Neural progenitor cell (in vitro differentiated cells): Measurements from ENCODE around the gene DCP1B. TPM values are rescaled to one million over a fixed set of nuclear protein-coding genes. Genes with fewer than 3 reads are reported as not detected.

ENCODE experiments used
- DNase-seq: peaks from one replicate; pipeline ENCODE4 v3.0.0-alpha.2; 2016; ENCODE audit warnings: low spot score
- H2AFZ ChIP-seq: fragments of 200-600 bp; sonication (generic); replicated peaks from 2 replicates; pipeline ENCODE4 v1.6.1; 2016; ENCODE audit warnings: antibody characterized with exemption
- H3F3A ChIP-seq: fragments of 200-600 bp; sonication (generic); 2 replicates; pipeline ENCODE4 v1.6.1; 2016; ENCODE audit warnings: antibody characterized with exemption, low read depth
- H3K27ac ChIP-seq: fragments of 200-600 bp; sonication (generic); 2 replicates; pipeline ENCODE4 v1.5.1; 2016; ENCODE audit warnings: mild to moderate bottlenecking
- H3K27me3 ChIP-seq: fragments of 200-600 bp; sonication (generic); 2 replicates; pipeline ENCODE4 v1.6.1; 2016; ENCODE audit warnings: mild to moderate bottlenecking, moderate library complexity
- H3K36me3 ChIP-seq: fragments of 200-600 bp; sonication (generic); 2 replicates; pipeline ENCODE4 v1.5.1; 2016
- H3K4me1 ChIP-seq: fragments of 200-600 bp; sonication (generic); 2 replicates; pipeline ENCODE4 v1.6.1; 2016; ENCODE audit warnings: mixed run types
- H3K4me2 ChIP-seq: fragments of 200-600 bp; sonication (generic); 2 replicates; pipeline ENCODE4 v1.6.1; 2016
- H3K4me3 ChIP-seq: fragments of 200-600 bp; sonication (generic); 2 replicates; pipeline ENCODE4 v1.5.1; 2016
- H3K79me2 ChIP-seq: fragments of 200-600 bp; sonication (generic); 2 replicates; pipeline ENCODE4 v1.6.1; 2016; ENCODE audit warnings: low read depth
- H3K9ac ChIP-seq: fragments of 200-600 bp; sonication (generic); 2 replicates; pipeline ENCODE4 v1.6.1; 2016
- H3K9me3 ChIP-seq: fragments of 200-600 bp; sonication (generic); 2 replicates; pipeline ENCODE4 v1.5.1; 2016; ENCODE audit warnings: low read depth
- H4K20me1 ChIP-seq: fragments of 200-600 bp; sonication (generic); 2 replicates; pipeline ENCODE4 v1.6.1; 2016; ENCODE audit warnings: low read depth
- H3K27ac Mint-ChIP-seq: 3 replicates; pipeline ENCODE4 v1.8.0; 2021; ENCODE audit warnings: mixed read lengths
- H3K27me3 Mint-ChIP-seq: 2 replicates; pipeline ENCODE4 v1.8.0; 2022; ENCODE audit warnings: low read depth, mild to moderate bottlenecking, inconsistent platforms, moderate library complexity, mixed read lengths; ENCODE audit not compliant: insufficient read depth
- H3K36me3 Mint-ChIP-seq: 3 replicates; pipeline ENCODE4 v1.8.0; 2021; ENCODE audit warnings: mixed read lengths
- H3K4me1 Mint-ChIP-seq: 3 replicates; pipeline ENCODE4 v1.8.0; 2021; ENCODE audit warnings: mixed read lengths
- H3K4me3 Mint-ChIP-seq: 3 replicates; pipeline ENCODE4 v1.8.0; 2021; ENCODE audit warnings: mild to moderate bottlenecking, moderate library complexity, mixed read lengths
- H3K9me3 Mint-ChIP-seq: 3 replicates; pipeline ENCODE4 v1.8.0; 2020; ENCODE audit warnings: mixed read lengths
- CTCF ChIP-seq: fragments of 200-600 bp; sonication (generic); IDR thresholded peaks from 2 replicates; pipeline ENCODE4 v1.5.1; 2017; ENCODE audit warnings: antibody characterized with exemption, mild to moderate bottlenecking
- EZH2 ChIP-seq: fragments of 200-600 bp; sonication (generic); IDR thresholded peaks from 2 replicates; pipeline ENCODE4 v1.6.1; 2017; ENCODE audit warnings: antibody characterized with exemption, mild to moderate bottlenecking, moderate library complexity
- EZH2phosphoT487 ChIP-seq: fragments of 200-600 bp; sonication (generic); IDR thresholded peaks from 2 replicates; pipeline ENCODE4 v1.6.1; 2017; ENCODE audit warnings: antibody characterized with exemption
- total RNA-seq: library from RNA; depleted of rRNA; stranded (reverse); fragments of >200 nt; gene quantifications from 2 replicates; pipeline ENCODE4 v1.2.3, GENCODE V29; 2015; ENCODE audit warnings: low replicate concordance

DCP1B gene
- total RNA-seq, 1 donor from 2014 or later: 20.2 TPM

- no peak for DNase-seq
- H2AFZ ChIP-seq: no peak overlapping the region
- H3K27me3 Mint-ChIP-seq: peaks cover 5% of the 10 kb centered on the region
- no peak overlapping the region for H3K27ac Mint-ChIP-seq
- H3K4me2 ChIP-seq: no peak overlapping the region
- H3K27ac ChIP-seq: no peak overlapping the region
- peaks cover 13% of the 10 kb centered on the region for H3K4me1 Mint-ChIP-seq
- peaks cover 2% of the 10 kb centered on the region for H3K36me3 Mint-ChIP-seq
- no peaks in the 10 kb centered on the region for H3F3A ChIP-seq
- peaks cover 16% of the 10 kb centered on the region for H3K9me3 ChIP-seq
- H3K27me3 ChIP-seq: no peaks in the 10 kb centered on the region
- H3K9ac ChIP-seq: no peak overlapping the region
- H3K4me3 Mint-ChIP-seq: no peak overlapping the region
- peaks cover 22% of the 10 kb centered on the region for H3K9me3 Mint-ChIP-seq
- H3K79me2 ChIP-seq: no peaks in the 10 kb centered on the region
- no peaks in the 10 kb centered on the region for H4K20me1 ChIP-seq
- peaks cover 5% of the 10 kb centered on the region for H3K36me3 ChIP-seq
- H3K4me1 ChIP-seq: peaks cover 1% of the 10 kb centered on the region
- TF ChIP-seq EZH2phosphoT487 (no peak), CTCF (no peak), EZH2 (no peak)
- H3K4me3 ChIP-seq: no peak overlapping the region
Measured at GRCh38 chr12:1908758-1909157, 95.5 kb downstream of the DCP1B start.

GRCh38 chr12:1907652-1908611, 96.3 kb downstream of the DCP1B start:
- no peak for TF ChIP-seq EZH2phosphoT487
- no peak for TF ChIP-seq CTCF
- TF ChIP-seq EZH2: no peak
- no peak for DNase-seq
- no peaks in the 10 kb centered on the region for H3K79me2 ChIP-seq
- H3K27ac ChIP-seq: no peak overlapping the region
- H3K9ac ChIP-seq: no peak overlapping the region
- no peak overlapping the region for H2AFZ ChIP-seq
- no peaks in the 10 kb centered on the region for H3F3A ChIP-seq
- no peak overlapping the region for H3K4me2 ChIP-seq
- H3K4me1 ChIP-seq: no peaks in the 10 kb centered on the region
- no peak overlapping the region for H3K27ac Mint-ChIP-seq
- H3K36me3 Mint-ChIP-seq: peaks cover 2% of the 10 kb centered on the region
- H3K9me3 ChIP-seq: peaks cover 18% of the 10 kb centered on the region
- H3K4me3 Mint-ChIP-seq: no peak overlapping the region
- no peaks in the 10 kb centered on the region for H4K20me1 ChIP-seq
- peaks cover 5% of the 10 kb centered on the region for H3K36me3 ChIP-seq
- H3K4me3 ChIP-seq: no peak overlapping the region
- peaks cover 7% of the 10 kb centered on the region for H3K27me3 Mint-ChIP-seq
- peaks cover 29% of the 10 kb centered on the region for H3K9me3 Mint-ChIP-seq
- no peaks in the 10 kb centered on the region for H3K27me3 ChIP-seq
- H3K4me1 Mint-ChIP-seq: peaks cover 5% of the 10 kb centered on the region

- peaks cover 8% of the 10 kb centered on the region for H3K27me3 Mint-ChIP-seq
- H2AFZ ChIP-seq: no peak overlapping the region
- TF ChIP-seq CTCF: no peak
- no peak for TF ChIP-seq EZH2phosphoT487
- no peak for TF ChIP-seq EZH2
Measured at GRCh38 chr12:1906579-1906978, 97.7 kb downstream of the DCP1B start.

More at GRCh38 chr12:1906579-1906978, 97.7 kb downstream of the DCP1B start:
- Histone ChIP-seq H3K4me1 (no peaks in the 10 kb centered on the region), H3K9me3 (peaks cover 18% of the 10 kb centered on the region), H3K27me3 (no peaks in the 10 kb centered on the region), H3K79me2 (no peaks in the 10 kb centered on the region), H4K20me1 (no peaks in the 10 kb centered on the region), H3K27ac (no peak overlapping the region), H3K4me2 (no peak overlapping the region), H3F3A (no peaks in the 10 kb centered on the region), H3K4me3 (no peak overlapping the region), H3K36me3 (peaks cover 11% of the 10 kb centered on the region), H3K9ac (no peak overlapping the region)
- Mint-ChIP-seq H3K27ac (no peak overlapping the region), H3K36me3 (peaks cover 2% of the 10 kb centered on the region), H3K4me1 (no peaks in the 10 kb centered on the region), H3K4me3 (no peak overlapping the region), H3K9me3 (peaks cover 41% of the 10 kb centered on the region)
- DNase-seq: no peak
